ENCODE measurements around the gene TAP1. TPM values are rescaled to one million over a fixed set of nuclear protein-coding genes. Genes with fewer than 3 reads are reported as not detected.

Gene TAP1
- total RNA-seq, 1 donor from 2014 or later, result 50.6 TPM

DNA sequence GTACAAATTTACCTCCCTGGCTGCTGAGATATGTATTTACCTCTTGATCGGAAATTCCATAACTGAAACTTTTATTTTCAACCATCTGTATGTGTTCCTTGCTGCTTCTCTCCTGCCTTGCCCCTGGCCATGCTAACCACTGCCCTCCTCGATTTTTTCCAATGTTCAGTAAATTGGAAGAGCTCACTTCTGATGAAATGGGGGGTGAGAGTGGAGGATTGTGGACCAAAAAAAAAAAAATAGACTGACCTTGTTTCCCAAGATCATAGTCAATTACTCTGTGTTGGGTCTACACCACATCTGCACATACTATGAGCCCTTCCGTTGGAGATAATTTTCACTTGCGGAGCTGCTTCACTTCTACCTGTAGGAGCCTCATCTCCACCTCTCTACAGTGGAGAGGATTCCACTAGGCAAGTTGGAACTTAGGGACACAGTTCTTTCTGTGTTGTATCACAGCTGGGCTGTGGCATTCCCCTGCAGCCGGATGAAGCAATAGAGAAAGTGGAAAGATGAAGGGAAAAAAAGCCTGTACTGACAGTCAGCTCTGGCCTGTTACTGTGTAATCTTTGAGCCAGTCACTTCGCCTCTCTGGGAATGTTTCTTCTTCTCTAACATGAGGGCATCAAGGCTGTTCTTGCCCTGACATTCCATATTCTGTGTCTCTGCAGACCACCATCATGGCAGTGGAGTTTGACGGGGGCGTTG is 2.1 kb upstream of the TAP1 start:
- peaks cover 0 to 32% of the 10 kb centered on the region in 2 donors for H3K36me3 ChIP-seq
- H3K4me3 ChIP-seq, result peak overlapping the region in 1 of 2 donors; percentile 92
- H3K27ac ChIP-seq, result peak overlapping the region; percentile 100
- no peaks in the 10 kb centered on the region for H3K27me3 ChIP-seq
- TF ChIP-seq POLR2A (IDR thresholded peaks at IDR 0.05), result no peak
- no peak for TF ChIP-seq POLR2AphosphoS5 (IDR thresholded peaks at IDR 0.05; ENCODE audit: insufficient read depth in 1 of 2, low read depth in 1 of 2)
- TF ChIP-seq, protein P1, sequence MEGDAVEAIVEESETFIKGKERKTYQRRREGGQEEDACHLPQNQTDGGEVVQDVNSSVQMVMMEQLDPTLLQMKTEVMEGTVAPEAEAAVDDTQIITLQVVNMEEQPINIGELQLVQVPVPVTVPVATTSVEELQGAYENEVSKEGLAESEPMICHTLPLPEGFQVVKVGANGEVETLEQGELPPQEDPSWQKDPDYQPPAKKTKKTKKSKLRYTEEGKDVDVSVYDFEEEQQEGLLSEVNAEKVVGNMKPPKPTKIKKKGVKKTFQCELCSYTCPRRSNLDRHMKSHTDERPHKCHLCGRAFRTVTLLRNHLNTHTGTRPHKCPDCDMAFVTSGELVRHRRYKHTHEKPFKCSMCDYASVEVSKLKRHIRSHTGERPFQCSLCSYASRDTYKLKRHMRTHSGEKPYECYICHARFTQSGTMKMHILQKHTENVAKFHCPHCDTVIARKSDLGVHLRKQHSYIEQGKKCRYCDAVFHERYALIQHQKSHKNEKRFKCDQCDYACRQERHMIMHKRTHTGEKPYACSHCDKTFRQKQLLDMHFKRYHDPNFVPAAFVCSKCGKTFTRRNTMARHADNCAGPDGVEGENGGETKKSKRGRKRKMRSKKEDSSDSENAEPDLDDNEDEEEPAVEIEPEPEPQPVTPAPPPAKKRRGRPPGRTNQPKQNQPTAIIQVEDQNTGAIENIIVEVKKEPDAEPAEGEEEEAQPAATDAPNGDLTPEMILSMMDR (IDR thresholded peaks at IDR 0.05), result no peak
- intact Hi-C loops (cut with DNase I), result no loop called here
- peaks cover 33% of the 10 kb centered on the region for H3K4me1 ChIP-seq
- H3K9me3 ChIP-seq, result no peaks in the 10 kb centered on the region
- no peak for DNase-seq (ENCODE audit: extremely low spot score in 2 of 2)

DNA sequence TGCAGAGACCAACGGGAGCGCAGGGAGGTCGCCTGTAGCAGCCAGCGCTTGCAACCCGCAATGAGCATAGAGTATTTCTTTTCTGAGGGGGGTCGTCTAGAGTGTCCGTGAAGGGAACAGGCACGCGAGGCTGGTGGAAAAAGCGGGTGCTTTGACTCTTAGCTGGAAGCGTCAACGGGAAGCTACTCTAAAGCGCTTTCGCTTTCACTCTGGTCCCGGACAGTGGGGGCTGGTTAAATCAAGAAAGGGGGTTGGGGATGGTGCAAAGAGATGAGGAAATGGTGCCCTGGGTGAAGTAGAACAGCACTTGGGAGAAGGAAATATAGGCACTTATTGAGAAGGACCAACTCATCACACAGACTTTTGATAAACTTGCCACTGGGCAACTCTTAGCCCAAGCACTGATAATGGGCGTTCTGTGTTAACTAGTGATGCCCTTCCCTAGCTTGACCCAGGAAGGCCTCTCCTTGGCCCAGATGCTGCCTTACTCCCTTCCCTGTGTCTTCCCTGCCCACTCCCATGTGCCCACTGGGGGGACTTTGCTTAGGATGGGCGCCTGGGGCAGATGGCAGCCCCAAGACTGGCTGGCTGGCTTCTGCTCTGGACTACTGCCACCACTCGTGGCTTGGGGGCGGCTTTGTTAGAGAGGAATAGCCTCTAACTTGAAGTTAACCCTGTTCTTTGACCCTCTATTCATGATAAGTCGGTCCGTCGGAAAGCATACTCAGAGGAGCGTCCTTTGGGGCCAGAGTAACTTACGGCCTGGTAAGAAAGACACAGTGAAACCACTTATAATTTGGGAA is 1.1 kb upstream of the TAP1 start:
- H3K9me3 ChIP-seq, result no peaks in the 10 kb centered on the region
- DNase-seq (ENCODE audit: extremely low spot score in 2 of 2), result peak in 1 of 2 donors; percentile 91
- H3K4me3 ChIP-seq, result peak overlapping the region; percentile 81 to 92
- no peaks in the 10 kb centered on the region for H3K27me3 ChIP-seq
- peak overlapping the region; percentile 100 for H3K27ac ChIP-seq
- TF ChIP-seq, protein P1 (IDR thresholded peaks at IDR 0.05), result no peak
- TF ChIP-seq POLR2A (IDR thresholded peaks at IDR 0.05), result no peak
- no peak for TF ChIP-seq POLR2AphosphoS5 (IDR thresholded peaks at IDR 0.05; ENCODE audit: insufficient read depth in 1 of 2, low read depth in 1 of 2)
- peaks cover 33% of the 10 kb centered on the region for H3K4me1 ChIP-seq
- intact Hi-C loops (cut with DNase I), result loop anchor here (1.0 kb wide), 1 partner anchor 10 kb away; the partner anchor contains the start of gene PSMB8
- peaks cover 0 to 39% of the 10 kb centered on the region in 2 donors for H3K36me3 ChIP-seq

DNA sequence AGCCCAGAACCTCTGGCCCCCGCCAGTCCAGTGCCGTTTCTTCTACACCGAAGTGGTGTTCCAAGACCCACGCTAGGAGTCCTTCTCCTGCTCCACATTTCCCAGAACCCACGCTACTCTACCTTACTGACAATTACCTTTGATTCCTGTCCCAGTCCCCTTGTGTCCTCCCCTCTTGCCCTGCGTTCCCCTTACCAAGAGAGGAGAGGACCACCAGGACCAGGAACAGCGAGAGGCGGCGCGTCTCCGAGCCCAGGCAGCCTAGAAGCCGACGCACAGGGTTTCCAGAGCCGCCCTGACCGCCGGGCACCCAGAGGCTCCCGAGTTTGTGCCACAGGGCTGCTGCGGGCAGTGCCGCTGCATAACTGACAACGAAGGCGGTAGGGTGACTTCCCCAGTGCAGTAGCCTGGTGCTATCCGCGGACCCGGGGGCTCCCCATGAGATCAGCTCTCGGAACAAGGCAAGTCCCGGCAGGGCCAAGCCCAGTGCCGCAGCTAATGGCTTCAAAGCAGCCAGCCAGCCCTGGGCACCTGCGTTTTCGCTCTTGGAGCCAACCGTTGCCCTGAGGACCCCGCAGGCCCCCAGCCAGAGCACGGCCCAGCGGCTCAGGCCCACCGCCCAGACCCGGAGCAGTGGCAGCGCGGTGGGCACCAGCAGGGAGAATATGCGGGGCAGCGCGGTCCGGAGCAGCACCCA is 512 bp downstream of the TAP1 start:
- H3K4me1 ChIP-seq, result peaks cover 33% of the 10 kb centered on the region
- DNase-seq (ENCODE audit: extremely low spot score in 2 of 2), result peak in 1 of 2 donors; percentile 88
- intact Hi-C loops (cut with DNase I), result no loop called here
- H3K9me3 ChIP-seq, result no peaks in the 10 kb centered on the region
- TF ChIP-seq POLR2AphosphoS5 (IDR thresholded peaks at IDR 0.05; ENCODE audit: insufficient read depth in 1 of 2, low read depth in 1 of 2) (no peak), POLR2A (IDR thresholded peaks at IDR 0.05) (no peak)
- TF ChIP-seq, protein P1 (IDR thresholded peaks at IDR 0.05), result no peak
- H3K27me3 ChIP-seq, result no peaks in the 10 kb centered on the region
- peak overlapping the region; percentile 81 to 92 for H3K4me3 ChIP-seq
- H3K36me3 ChIP-seq, result peaks cover 0 to 30% of the 10 kb centered on the region in 2 donors
- H3K27ac ChIP-seq, result peak overlapping the region; percentile 100

DNA sequence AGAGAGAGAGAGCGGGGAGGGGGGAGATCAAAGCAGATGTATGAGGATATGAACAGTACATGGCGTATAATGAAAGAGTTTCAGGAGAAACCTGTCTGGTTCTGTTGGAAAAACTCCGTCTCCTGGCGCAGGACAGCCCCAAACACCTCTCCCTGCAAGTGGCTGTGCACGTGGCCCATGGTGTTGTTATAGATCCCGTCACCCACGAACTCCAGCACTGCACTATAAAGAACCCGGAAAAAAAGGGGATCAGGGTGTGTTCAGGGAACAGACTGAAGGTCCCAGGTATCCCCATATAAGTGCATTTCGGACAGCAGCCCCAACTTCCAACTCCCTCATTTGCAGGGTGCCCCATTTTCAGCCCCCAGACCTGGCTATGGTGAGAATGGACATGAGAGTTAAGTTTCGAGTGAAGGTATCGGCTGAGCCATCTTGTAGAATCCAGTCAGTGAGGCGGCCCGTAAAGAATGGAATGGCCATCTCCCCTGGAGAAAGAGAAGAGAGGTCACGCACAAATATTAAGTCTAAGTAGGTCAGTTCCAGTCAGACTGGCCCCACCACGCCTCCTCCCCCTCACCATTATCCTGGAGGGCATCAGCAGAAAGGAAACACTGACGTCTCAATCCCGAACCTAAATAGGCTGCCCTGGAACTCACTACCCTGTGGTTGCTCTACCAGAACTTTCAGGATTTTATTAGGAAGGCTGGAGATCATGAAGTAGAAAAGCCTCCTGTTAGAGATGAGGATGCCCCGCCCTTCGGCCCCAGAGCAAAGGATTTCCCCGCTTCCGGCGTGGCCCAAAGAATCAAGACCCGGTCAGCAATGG is 1.3 kb downstream of the TAP1 start:
- DNase-seq (ENCODE audit: extremely low spot score in 2 of 2), result peak in 1 of 2 donors; percentile 91
- Histone ChIP-seq H3K27ac (peak overlapping the region; percentile 100), H3K36me3 (peaks cover 0 to 33% of the 10 kb centered on the region in 2 donors), H3K4me1 (peaks cover 33% of the 10 kb centered on the region), H3K4me3 (peak overlapping the region; percentile 81 to 92), H3K27me3 (no peaks in the 10 kb centered on the region), H3K9me3 (no peaks in the 10 kb centered on the region)
- TF ChIP-seq, protein P1 (IDR thresholded peaks at IDR 0.05), result no peak
- TF ChIP-seq POLR2AphosphoS5 (IDR thresholded peaks at IDR 0.05; ENCODE audit: insufficient read depth in 1 of 2, low read depth in 1 of 2) (no peak), POLR2A (IDR thresholded peaks at IDR 0.05) (no peak)
- intact Hi-C loops (cut with DNase I), result no loop called here

Data from vagina (tissue), 2 donors.